CD4-positive, alpha-beta T cell treated with Interleukin-21 for 1 hour (primary cell): ENCODE measurements around the gene AGAP1.
A peak's percentile ranks its signal among the peaks of the same experiment; 100 is the strongest.

ENCODE experiments used
- DNase-seq: peaks from one replicate; pipeline ENCODE4 v3.0.0-alpha.2; 2020

Gene AGAP1

GRCh38 chr2:236170590-236171165, 676.8 kb downstream of the AGAP1 start:
- DNase-seq, result no peak

- no peak for DNase-seq
These were observed 677.4 kb downstream of the AGAP1 start for GRCh38 chr2:236171181-236171679.

- DNase-seq, result no peak
These were observed 677.9 kb downstream of the AGAP1 start for GRCh38 chr2:236171680-236172254.

GRCh38 chr2:236172255-236173035, 678.6 kb downstream of the AGAP1 start:
- DNase-seq, result no peak

- DNase-seq, result no peak
These were observed 679.3 kb downstream of the AGAP1 start for GRCh38 chr2:236173036-236173728.

- DNase-seq, result no peak
These were observed 680.1 kb downstream of the AGAP1 start for GRCh38 chr2:236173729-236174607.

- DNase-seq, result no peak
These were observed 681.8 kb downstream of the AGAP1 start for GRCh38 chr2:236175548-236176150.

- DNase-seq, result no peak
These were observed 682.6 kb downstream of the AGAP1 start for GRCh38 chr2:236176417-236176816.

GRCh38 chr2:236176951-236177350, 683.1 kb downstream of the AGAP1 start:
- DNase-seq, result no peak

- no peak for DNase-seq
These were observed 683.7 kb downstream of the AGAP1 start for GRCh38 chr2:236177604-236177966.

GRCh38 chr2:236177967-236178889, 684.4 kb downstream of the AGAP1 start:
- DNase-seq, result peak; percentile 25

- no peak for DNase-seq
These were observed 685.0 kb downstream of the AGAP1 start for GRCh38 chr2:236178890-236179235.

GRCh38 chr2:236179236-236180075, 685.6 kb downstream of the AGAP1 start:
- DNase-seq, result no peak

- DNase-seq, result no peak
These were observed 686.4 kb downstream of the AGAP1 start for GRCh38 chr2:236180076-236180816.

GRCh38 chr2:236180831-236181453, 687.1 kb downstream of the AGAP1 start:
- DNase-seq, result peak; percentile 24
